ENCODE data around the gene MYRF. TPM values are rescaled to one million over a fixed set of nuclear protein-coding genes. Genes with fewer than 3 reads are reported as not detected.
A peak's percentile ranks its signal among the peaks of the same experiment; 100 is the strongest.

The MYRF gene
- total RNA-seq, 1 experiment from 2014 or later: 5.1 TPM

GRCh38 chr11:61756147-61756451 is 3.7 kb downstream of the MYRF start:
- peak overlapping the region; percentile 58 for H3K4me2 ChIP-seq (ENCODE audit: low read length)
- no peaks in the 10 kb centered on the region for H3K36me3 ChIP-seq (ENCODE audit: low read depth, low read length)
- TF ChIP-seq EZH2 (IDR thresholded peaks at IDR 0.05; ENCODE audit: low read length, unreplicated experiment) (no peak), CTCF (conservative IDR thresholded peaks at IDR 0.05; ENCODE audit: low read depth, low read length) (no peak), EZH2phosphoT487 (IDR thresholded peaks at IDR 0.05; ENCODE audit: borderline replicate concordance, low read length) (no peak)
- no peak overlapping the region for H3K4me3 ChIP-seq (ENCODE audit: low read length)
- no peaks in the 10 kb centered on the region for H3K27me3 ChIP-seq (ENCODE audit: low read length)
- H2AFZ ChIP-seq (ENCODE audit: low read length): peak overlapping the region; percentile 52
- H4K20me1 ChIP-seq (ENCODE audit: low read length): no peaks in the 10 kb centered on the region
- no peaks in the 10 kb centered on the region for H3K9me3 ChIP-seq (ENCODE audit: low read length)
- CTCF ChIA-PET: no interaction called here
- intact Hi-C loops (cut with micrococcal nuclease): no loop called here
- DNase-seq (no peak), ATAC-seq (no peak)
- POLR2A ChIA-PET (ENCODE audit: unreplicated experiment): no interaction called here
- no peak overlapping the region for H3K27ac ChIP-seq (ENCODE audit: low read length)
- H3K4me1 ChIP-seq (ENCODE audit: insufficient read depth, low read length): peaks cover 20% of the 10 kb centered on the region
- no peaks in the 10 kb centered on the region for H3K9me2 ChIP-seq (replicated peaks; ENCODE audit: low read length)
- no peaks in the 10 kb centered on the region for H3F3A ChIP-seq (ENCODE audit: low read length, unreplicated experiment)
- no peak overlapping the region for H3K9ac ChIP-seq (ENCODE audit: low read length)
- H3K79me2 ChIP-seq (ENCODE audit: low read length): no peaks in the 10 kb centered on the region
- no TSS peak for BruUV-seq (replicated peaks)

GRCh38 chr11:61756452-61757212 is 4.2 kb downstream of the MYRF start:
- POLR2A ChIA-PET (ENCODE audit: unreplicated experiment): no interaction called here
- no TSS peak for BruUV-seq (replicated peaks)
- ATAC-seq (peak; percentile 61), DNase-seq (peak; percentile 65)
- intact Hi-C loops (cut with micrococcal nuclease): no loop called here
- Histone ChIP-seq H3K4me2 (ENCODE audit: low read length) (peak overlapping the region; percentile 58), H3K4me3 (ENCODE audit: low read length) (no peak overlapping the region), H3K9ac (ENCODE audit: low read length) (0 out of 2 replicates have a peak overlapping the region, but pooled peaks have one; percentile 19), H3K9me2 (replicated peaks; ENCODE audit: low read length) (no peaks in the 10 kb centered on the region), H3F3A (ENCODE audit: low read length, unreplicated experiment) (no peaks in the 10 kb centered on the region), H3K79me2 (ENCODE audit: low read length) (no peaks in the 10 kb centered on the region), H3K27me3 (ENCODE audit: low read length) (no peaks in the 10 kb centered on the region), H2AFZ (ENCODE audit: low read length) (peak overlapping the region; percentile 52), H3K27ac (ENCODE audit: low read length) (peak overlapping the region; percentile 51), H4K20me1 (ENCODE audit: low read length) (no peaks in the 10 kb centered on the region), H3K9me3 (ENCODE audit: low read length) (no peaks in the 10 kb centered on the region), H3K4me1 (ENCODE audit: insufficient read depth, low read length) (peaks cover 20% of the 10 kb centered on the region), H3K36me3 (ENCODE audit: low read depth, low read length) (no peaks in the 10 kb centered on the region)
- TF ChIP-seq CTCF (conservative IDR thresholded peaks at IDR 0.05; ENCODE audit: low read depth, low read length) (no peak), EZH2phosphoT487 (IDR thresholded peaks at IDR 0.05; ENCODE audit: borderline replicate concordance, low read length) (no peak), EZH2 (IDR thresholded peaks at IDR 0.05; ENCODE audit: low read length, unreplicated experiment) (no peak)
- CTCF ChIA-PET: no interaction called here

GRCh38 chr11:61757213-61757862 is 4.9 kb downstream of the MYRF start:
- no peaks in the 10 kb centered on the region for H3K27me3 ChIP-seq (ENCODE audit: low read length)
- H3K27ac ChIP-seq (ENCODE audit: low read length): no peak overlapping the region
- intact Hi-C loops (cut with micrococcal nuclease): no loop called here
- no peaks in the 10 kb centered on the region for H4K20me1 ChIP-seq (ENCODE audit: low read length)
- ChIA-PET POLR2A (ENCODE audit: unreplicated experiment) (no interaction called here), CTCF (no interaction called here)
- DNase-seq (no peak), ATAC-seq (no peak)
- H3K9me2 ChIP-seq (replicated peaks; ENCODE audit: low read length): no peaks in the 10 kb centered on the region
- H3K4me2 ChIP-seq (ENCODE audit: low read length): no peak overlapping the region
- no peaks in the 10 kb centered on the region for H3F3A ChIP-seq (ENCODE audit: low read length, unreplicated experiment)
- TF ChIP-seq CTCF (conservative IDR thresholded peaks at IDR 0.05; ENCODE audit: low read depth, low read length): no peak
- no peak for TF ChIP-seq EZH2 (IDR thresholded peaks at IDR 0.05; ENCODE audit: low read length, unreplicated experiment)
- TF ChIP-seq EZH2phosphoT487 (IDR thresholded peaks at IDR 0.05; ENCODE audit: borderline replicate concordance, low read length): no peak
- no TSS peak for BruUV-seq (replicated peaks)
- no peaks in the 10 kb centered on the region for H3K79me2 ChIP-seq (ENCODE audit: low read length)
- peaks cover 16% of the 10 kb centered on the region for H3K4me1 ChIP-seq (ENCODE audit: insufficient read depth, low read length)
- H3K36me3 ChIP-seq (ENCODE audit: low read depth, low read length): no peaks in the 10 kb centered on the region
- H3K4me3 ChIP-seq (ENCODE audit: low read length): no peak overlapping the region
- H2AFZ ChIP-seq (ENCODE audit: low read length): no peak overlapping the region
- no peak overlapping the region for H3K9ac ChIP-seq (ENCODE audit: low read length)
- H3K9me3 ChIP-seq (ENCODE audit: low read length): no peaks in the 10 kb centered on the region

All from PC-3 (cell line).